GM10266 (cell line): ENCODE measurements around the gene C15orf61.

Source experiments
- DNase-seq: peaks from one replicate; pipeline ENCODE4 v3.0.0; 2012; ENCODE audit errors: extremely low spot score
- CTCF ChIP-seq: IDR thresholded peaks from 2 replicates; pipeline ENCODE4 v1.5.1; 2012; ENCODE audit warnings: mild to moderate bottlenecking, low read depth; ENCODE audit not compliant: control insufficient read depth, insufficient read depth; ENCODE audit errors: missing control alignments

The C15orf61 gene

DNA sequence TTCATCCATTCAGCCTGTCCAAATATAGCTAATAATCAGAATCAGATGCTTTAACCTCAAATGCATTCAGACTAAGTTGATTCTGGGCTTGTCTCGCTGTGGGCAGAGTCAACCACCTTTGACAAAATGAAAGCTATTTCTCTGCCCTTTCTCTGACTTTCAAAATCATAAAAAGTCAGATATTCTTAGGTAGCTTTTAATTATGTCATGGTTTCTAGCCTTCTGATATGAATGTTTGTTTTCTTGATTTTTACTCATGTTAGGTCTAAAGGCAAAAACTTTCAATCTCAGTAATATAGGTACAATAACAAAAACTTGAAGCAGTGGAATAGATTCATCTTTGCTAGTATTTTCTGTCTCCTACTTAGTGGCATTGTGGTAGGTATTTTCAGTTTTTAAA, 25.3 kb upstream of the C15orf61 start:
- DNase-seq: no peak
- no peak for TF ChIP-seq CTCF

DNA sequence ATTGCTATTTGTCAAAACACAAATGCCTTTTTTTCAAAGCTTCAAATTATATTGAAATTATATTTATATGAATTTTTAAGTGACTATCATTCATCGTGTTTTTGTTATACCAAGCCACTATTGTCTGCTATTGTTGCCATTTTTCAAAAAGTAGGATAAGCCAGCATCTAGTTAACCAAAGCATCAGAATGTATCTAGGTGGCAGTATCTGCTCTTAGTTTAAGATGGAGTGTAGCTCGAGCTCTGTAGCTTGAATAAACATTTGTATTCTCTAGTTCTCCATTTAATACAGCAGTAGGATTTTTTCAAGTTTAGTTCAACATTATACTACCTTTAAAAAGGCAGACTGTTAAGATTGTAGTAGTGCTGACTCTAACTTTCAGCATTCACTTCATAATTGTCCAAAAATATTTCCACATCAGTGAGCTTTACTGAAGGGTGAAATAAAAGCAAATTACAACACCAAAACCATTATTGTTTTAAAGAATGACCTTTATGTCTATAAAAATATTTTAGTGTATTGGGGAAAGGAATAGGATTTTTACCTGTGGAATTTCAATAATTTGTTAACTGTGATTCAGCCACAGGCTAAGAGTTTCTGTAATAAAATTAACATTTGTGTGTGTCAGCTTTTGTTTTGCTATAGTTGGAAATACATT, 19.6 kb upstream of the C15orf61 start:
- peak; percentile 51 for TF ChIP-seq CTCF
- DNase-seq: peak; percentile 31

DNA sequence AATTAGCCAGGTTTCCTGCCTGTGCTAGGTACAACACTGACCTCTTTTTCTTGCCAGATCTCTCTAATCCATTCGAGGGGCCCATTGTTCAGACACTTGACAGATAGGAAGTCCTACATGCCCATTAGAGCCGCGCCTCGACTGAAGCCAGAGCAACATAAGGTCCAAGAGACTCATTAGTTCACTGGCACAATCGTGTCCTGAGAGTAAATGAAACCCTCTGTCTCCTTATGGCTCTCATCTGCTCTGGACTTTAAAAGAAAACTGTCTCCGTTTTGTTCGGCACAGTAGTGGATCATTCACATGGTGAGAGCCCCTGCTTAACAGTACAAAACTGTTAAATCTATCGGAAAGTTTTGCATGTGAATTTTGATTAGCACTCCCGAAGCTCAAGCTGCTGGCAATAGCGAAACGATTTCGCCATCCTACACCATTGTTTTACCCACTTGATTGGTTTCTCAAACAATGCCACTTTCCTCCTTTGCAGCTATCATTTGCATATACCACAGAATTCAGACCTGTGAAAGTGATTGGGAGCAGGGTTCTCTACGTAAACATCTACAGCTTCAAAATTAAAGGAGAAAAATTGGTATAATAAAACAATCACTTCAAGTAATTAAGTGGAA, 19.0 kb upstream of the C15orf61 start:
- no peak for TF ChIP-seq CTCF
- DNase-seq: no peak

DNA sequence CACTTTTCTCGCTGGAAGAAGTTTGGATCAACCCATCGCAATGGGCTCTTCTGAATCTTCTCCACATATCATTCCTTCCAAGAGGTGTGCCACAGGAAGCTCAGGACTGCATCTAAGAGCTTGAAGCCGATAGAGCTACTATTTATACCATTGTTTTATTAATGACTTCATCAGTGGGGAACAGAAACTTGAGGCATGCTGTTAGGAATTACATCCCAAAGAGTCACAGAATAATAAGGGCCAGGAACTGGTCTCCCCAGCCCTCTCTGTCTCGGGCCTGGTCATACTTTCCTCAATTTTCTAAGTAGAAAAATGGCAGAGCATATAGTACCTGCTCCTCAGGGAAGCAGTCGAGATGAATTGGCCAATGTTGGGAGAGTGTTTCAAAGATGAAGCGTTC, 16.9 kb upstream of the C15orf61 start:
- no peak for TF ChIP-seq CTCF
- no peak for DNase-seq

DNA sequence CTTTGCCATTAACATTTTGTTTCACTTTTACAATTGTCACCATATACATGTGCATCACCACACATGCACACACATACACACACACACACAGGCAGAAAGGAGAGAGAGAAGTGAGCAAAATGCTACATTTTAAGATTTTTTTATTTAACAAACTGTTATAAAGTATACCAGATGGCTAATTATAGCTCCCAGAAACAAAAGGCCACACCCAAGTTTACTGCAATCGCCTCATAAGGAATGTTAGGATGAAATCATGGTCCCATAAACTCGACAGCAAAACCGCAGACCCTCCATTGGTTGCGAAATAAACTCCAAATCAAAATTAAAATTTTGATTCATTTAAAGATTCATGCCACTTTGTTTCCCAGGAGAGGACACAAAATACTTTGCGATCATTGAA, 16.1 kb upstream of the C15orf61 start:
- no peak for TF ChIP-seq CTCF
- DNase-seq: no peak

- no peak for TF ChIP-seq CTCF
Measured at GRCh38 chr15:67505675-67506572, 15.0 kb upstream of the C15orf61 start.

More at GRCh38 chr15:67505675-67506572, 15.0 kb upstream of the C15orf61 start:
- no peak for DNase-seq
